GM18505 (cell line): ENCODE measurements around the gene UBE2D4.
A peak's percentile ranks its signal among the peaks of the same experiment; 100 is the strongest.
"Not testable (repeated sequence)": the region's sequence is repeated elsewhere in the genome, so short reads cannot be mapped to it uniquely, and the experiment has no call there.

Experiments
- ATAC-seq: cut with Tn5 transposase; IDR thresholded peaks from one replicate; pipeline ENCODE4 v1.9.1; 2021; ENCODE audit not compliant: unreplicated experiment
- POLR2A ChIP-seq: IDR thresholded peaks from 4 replicates; pipeline ENCODE4 v1.6.1; 2011; ENCODE audit warnings: borderline replicate concordance; ENCODE audit not compliant: insufficient read depth, insufficient read length; ENCODE audit errors: extremely low read depth

UBE2D4 gene

DNA sequence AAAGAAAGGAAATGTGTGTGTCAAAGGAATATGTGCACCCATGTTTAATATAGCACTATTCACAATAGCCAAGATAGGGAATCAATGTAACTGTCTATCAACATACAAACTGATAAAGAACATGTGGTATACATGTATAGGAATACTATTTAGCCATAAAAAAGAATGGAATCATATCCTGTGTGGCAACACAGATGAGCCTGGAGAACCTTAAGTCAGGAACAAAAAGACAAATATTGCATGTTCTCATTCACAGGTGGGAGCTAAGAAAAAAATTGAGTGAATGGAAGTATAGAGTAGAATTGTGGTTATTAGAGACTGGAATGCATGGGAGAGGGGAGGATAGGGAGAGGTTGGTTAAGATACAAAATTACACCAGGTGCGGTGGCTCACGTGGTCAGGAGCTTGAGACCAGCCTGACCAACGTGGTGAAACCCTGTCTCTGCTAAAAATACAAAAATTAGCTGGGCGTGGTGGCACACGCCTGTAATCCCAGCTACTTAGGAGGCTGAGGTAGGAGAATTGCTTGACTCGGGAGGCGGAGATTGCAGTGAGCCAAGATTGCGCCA is 30.3 kb upstream of the UBE2D4 start:
- no peak for TF ChIP-seq POLR2A
- no peak for ATAC-seq

DNA sequence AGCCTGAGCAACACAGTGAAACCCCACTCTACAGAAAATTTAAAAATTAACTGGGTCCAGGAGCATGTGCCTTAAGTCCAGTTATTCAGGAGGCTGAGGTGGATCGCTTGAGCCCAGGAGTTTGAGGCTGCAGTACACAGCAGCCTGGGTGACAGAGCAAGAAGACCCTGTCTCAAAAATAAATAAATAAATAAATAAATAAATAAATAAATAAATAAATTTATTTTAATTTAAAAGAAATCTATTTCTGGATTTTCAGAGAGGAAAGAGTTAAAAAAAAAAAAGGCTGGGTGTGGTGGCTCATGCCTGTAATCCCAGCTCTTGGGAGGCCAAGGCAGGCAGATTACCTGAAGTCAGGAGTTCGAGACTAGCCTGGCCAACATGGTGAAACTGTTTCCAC is 27.7 kb upstream of the UBE2D4 start:
- ATAC-seq, result not testable (repeated sequence)

DNA sequence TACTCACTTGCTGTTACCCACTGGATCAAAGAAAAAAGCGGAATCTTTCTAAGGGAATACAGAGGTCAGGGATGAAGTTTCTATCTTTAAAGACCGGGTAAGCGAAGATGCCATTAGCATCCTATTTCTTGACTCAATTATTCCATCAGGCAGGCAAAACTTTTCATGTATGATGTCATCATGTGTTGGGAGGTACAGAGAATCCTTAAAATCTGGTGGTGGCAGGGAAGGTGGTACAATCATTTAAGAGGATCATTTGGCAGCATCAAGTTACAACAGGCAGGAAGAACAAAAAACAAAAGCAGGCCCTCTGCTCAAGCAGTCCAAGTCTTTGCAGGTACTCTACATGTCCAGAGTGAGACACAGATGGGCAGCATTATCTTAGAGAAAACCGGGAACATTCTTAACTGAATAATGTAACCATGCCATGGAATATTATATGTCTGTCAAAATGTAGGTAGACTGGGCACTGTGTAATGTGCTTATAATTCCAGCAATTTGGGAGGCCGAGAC is 23.6 kb upstream of the UBE2D4 start:
- TF ChIP-seq POLR2A, result no peak
- ATAC-seq, result no peak

DNA sequence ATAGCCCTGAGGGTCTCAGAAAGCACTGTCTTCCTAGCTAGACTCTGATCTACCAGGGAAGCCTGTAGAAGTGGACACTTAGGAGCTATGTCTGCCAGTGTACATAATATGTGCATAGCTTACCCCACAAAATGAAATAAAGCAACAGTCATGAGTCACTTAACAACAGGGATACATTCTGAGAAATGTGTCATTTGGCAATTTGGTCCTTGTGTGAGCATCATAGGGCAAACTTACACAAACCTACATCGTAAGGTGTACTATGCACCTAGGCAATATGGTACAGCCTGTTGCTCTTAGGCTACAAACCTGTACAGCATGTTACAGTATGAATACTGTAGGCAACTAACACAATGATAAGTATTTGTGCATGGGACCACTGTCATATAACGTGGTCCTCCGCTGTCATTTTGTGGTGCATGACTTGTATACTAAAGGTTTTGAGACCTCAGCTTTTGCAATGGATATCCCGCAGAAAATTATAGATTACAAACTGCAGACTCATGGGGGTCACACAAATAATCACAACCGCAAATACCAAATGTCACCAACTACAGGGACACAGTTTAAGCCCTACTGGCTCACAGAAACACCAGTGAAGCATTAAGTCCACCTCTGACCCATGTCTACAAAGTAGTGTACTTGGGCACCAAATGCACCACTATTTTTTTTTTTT is 21.6 kb upstream of the UBE2D4 start:
- no peak for TF ChIP-seq POLR2A
- no peak for ATAC-seq

DNA sequence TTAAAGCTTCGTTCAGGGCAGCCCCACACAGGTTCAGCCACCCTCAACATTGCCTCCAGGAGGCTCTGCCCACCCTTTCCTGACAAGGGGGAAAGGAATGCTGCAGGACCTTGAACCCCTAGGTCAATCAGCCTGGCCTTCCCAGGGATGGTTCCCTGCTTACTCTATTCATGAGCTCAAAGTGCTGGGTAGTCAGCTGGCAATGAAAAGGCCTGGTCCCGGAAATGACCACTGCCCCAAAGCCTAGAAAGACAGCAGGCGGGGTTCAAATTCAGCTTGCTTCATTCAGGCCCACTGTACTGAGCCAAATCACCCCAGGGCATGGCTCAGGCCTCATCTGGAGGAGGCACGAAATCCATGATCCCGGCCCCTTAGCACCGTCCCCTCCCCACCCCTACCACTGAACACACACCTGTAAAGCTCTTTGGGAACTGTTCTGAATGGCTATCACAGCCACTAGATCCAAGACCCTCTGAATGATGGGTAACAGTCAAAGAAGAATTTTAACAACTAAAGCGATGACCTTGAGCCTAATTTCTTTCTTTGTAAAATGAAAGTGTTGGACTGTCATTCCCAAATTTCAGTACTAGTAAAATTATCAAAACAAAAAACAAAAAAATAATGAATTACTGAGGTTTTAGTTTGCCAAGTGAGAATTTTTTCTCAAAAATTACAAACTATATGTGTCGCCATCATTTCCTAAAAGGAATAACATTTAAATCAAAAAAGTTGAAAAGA is 20.9 kb upstream of the UBE2D4 start:
- no peak for TF ChIP-seq POLR2A
- ATAC-seq, result no peak

DNA sequence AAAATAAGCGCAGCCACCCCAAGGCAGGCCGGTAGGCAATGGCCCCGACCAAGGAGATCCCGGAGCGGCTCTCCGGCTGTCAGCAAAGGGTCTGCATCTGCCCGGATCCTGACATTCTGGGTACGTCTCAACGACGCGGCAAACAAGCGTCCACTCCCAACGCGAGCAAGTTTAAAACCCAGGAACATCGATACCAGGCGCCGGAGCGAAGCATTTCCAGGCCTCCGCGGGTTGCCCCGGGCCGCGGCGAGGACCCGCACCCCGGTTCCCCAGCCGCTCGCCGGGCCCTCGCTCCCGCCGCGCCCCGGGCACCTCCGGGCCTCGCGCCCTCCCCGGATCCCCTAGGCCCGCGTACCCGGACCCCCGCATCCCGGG is 20.3 kb upstream of the UBE2D4 start:
- peak; percentile 29 for ATAC-seq
- no peak for TF ChIP-seq POLR2A

DNA sequence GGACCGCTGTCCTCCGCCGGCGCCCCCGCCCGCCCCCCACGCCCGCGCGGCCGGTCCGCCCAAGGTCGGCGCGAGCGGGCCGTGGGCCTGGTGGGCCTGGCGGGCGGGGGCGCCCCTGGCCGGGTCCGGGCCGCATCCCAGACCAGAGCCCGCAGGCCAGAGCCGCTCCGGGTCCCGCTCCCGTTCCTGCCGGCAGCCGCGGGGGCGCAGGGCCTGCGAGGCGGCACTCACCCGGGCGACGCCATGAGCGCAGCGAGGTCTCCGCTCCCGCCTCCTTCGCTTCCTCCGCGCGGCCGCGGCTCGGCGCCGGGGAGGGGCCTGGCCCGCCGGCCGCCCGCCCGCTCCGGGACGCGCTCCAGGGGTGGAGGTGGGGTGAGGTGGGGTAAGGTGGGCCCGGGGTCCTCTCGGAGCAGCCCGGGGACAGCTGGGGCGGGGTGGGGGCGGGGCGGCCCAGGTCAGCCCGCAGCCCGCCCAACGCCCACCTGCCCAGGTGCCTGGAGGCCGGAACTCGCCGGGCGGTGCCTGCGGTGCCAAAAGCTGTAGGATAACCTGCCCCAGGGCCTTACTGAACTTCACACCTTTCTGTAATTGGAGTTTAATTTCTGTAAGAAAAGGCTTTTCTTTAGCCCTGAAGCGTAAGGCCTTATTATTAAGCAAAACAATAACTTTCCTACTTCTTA is 19.8 kb upstream of the UBE2D4 start, which contains the start of gene URGCP:
Gene URGCP (minus strand): TSS at position 266 of the 680 bp plus-strand sequence. CDS start 21 bp downstream, at position 245.
- peak; percentile 57 for TF ChIP-seq POLR2A

DNA sequence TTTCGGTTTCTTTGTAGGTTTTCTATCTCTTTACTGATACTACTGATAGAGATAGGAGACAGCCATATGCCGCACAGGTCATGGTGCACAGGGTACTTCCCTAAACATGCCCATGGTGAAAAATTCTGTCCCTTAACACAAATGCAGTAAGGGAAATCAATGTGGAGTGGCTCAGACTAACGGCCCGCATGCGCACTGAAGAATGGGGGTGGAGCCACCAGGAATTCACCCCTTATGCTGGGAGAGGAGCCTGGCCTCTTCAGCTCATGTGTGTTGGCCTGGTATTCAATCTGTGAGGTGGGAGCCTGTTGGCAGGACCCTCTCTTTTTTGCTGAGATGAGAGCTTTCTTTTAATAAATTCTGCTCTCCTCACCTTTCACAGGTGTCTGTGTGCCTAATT is 11.4 kb upstream of the UBE2D4 start:
- TF ChIP-seq POLR2A, result no peak
- ATAC-seq, result no peak

More for the DNA sequence above, 19.8 kb upstream of the UBE2D4 start, which contains the start of gene URGCP:
- ATAC-seq, result peak; percentile 84

DNA sequence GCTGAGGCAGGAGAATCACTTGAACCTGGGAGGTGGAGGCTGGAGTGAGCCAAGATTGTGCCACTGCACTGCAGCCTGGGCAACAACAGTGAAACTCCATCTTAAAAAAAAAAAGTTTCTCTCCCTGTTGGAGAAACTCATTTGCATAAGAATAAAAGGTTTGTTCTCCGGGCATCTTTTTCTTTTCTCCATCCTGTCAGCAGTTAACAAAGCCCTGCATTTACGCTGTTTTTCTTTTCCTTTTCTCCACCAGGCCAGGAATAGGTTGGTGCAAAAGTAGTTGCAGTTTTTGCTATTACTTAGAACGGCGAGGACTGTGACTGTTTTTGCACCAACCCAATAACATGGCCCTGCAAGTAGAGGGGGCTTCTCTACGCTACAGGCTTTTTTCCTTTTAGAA is 10.3 kb upstream of the UBE2D4 start:
- no peak for ATAC-seq
- TF ChIP-seq POLR2A, result no peak

DNA sequence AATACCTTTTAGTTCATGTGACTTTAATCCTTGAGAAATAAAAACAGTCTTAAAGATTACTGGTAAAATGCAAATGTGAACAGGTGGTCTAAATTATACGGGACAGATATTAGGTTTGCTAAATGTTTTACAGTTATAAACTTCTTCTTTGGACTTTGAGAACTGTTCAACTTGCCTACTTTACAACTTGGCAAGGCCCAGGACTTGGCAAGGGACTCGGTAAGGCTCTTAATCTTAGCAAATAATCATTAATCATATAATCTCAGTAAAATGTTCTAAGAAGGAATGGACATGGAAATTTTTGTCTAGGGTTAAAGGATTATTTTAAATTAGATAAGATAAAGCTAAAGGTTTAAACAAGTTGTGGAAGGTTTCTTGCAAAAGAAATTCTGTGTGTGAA is 4.8 kb upstream of the UBE2D4 start:
- TF ChIP-seq POLR2A, result no peak
- ATAC-seq, result no peak

DNA sequence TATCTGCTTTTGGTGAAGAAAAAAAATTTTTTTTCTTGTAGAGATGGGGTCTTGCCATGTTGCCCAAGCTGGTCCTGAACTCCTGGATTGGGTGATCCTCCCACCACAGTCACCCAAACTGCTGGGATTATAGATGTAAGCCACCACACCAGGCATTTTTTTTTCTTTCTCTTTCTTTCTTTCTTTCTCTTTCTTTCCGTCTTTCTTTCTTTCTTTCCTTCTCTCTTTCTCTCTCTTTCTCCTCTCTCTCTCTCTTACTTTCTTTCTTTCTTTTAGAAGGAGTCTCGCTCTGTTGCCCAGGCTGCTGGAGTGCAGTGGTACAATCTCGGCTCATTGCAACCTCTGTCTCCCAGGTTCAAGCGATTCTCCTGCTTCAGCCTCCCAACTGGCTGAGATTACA is 3.5 kb upstream of the UBE2D4 start:
- ATAC-seq, result no peak
- TF ChIP-seq POLR2A, result no peak

DNA sequence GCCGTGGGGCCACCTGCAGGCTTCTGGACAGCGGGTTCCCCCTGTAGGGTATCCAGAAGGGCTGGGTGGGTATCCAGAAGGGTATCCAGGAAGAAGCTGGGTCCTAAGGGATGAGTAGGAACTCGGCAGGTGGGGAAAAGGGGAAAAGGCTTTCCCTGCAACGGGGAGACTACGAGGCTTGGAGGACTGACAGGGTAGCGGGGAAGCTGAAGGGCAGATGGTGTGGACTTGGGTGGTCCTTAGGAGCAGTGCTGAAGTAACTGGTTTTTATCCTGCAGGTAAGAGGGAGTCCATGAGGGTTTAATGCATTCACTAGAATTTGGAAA is 525 bp downstream of the UBE2D4 start:
- ATAC-seq, result no peak
- no peak for TF ChIP-seq POLR2A

DNA sequence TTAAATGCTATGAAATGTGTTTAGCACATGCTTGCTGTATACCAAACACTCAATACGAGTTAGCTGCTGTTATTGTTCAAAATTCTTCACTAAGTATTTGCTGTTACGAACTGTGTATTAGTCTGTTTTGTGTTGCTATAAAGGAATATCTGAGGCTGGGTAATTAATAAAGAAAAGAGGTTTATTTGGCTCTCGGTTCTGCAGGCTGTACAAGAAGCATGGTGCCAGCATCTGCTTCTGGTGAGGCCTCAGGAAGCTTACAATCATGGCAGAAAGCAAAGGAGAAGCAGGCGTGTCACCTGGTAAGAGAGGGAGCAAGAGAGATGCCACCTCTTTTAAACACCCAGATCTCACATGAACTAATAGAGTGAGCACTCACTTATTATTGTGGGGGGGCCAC is 1.6 kb downstream of the UBE2D4 start:
- no peak for TF ChIP-seq POLR2A
- ATAC-seq, result no peak

DNA sequence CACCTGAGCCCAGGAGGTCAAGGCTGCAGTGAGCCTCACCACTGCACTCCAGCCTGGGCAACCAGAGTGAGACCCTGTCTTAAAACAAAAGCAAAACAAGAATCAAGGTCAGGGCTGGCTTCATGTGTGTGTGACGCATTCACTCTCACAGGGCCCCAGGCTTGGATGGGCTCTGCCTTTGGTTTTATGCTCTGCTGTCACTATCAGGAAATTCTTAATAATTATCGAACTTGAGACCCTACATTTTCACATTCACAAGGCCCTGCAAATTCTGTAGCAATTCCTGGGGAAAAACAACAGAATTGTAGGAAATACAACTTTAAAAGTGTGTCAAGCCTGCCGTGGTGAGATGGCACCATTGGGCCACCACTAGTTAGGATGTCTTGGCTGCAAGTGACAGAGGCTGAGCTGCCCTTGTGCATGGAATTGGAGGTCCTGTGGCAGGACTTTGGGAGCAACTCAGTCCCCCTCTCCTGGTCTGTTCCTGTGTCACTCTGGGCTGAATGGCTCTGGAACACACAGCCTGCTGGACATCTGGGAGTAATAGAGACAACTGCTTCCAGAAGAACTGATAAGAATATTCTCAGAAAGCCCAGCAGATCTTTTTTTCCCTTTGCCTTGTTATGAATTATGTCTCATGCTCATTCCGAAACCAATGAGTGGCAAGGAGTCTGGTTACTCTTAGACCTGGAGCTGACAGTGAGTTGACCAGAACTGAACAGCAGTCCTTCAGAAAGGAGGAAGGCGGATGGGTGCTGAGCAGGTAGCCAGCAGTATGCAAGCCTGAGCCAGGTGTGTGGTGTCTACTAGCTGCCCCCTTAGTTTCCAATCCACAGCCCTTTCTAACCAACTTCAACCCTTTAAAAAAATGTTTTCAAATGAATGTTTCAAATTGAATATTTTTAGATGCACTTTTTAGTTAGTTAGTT is 3.6 kb downstream of the UBE2D4 start:
- ATAC-seq, result no peak
- TF ChIP-seq POLR2A, result no peak
